ENCODE results near the gene RAPGEF1. TPM values are rescaled to one million over a fixed set of nuclear protein-coding genes. Genes with fewer than 3 reads are reported as not detected.
A peak's percentile ranks its signal among the peaks of the same experiment; 100 is the strongest.

The RAPGEF1 gene
- total RNA-seq, 1 donor from 2014 or later: 168 TPM

- no peak overlapping the region for H3K4me3 Mint-ChIP-seq
- H3K27ac Mint-ChIP-seq: peak overlapping the region; percentile 74
- H3K9me3 Mint-ChIP-seq: no peaks in the 10 kb centered on the region
- DNase-seq (ENCODE audit: low spot score): no peak
- intact Hi-C loops (cut with micrococcal nuclease): loop anchor here (10.0 kb wide), 1 partner anchor 620 kb away; the partner anchor contains the start of gene NUP214
- H3K36me3 Mint-ChIP-seq (ENCODE audit: low read depth): no peaks in the 10 kb centered on the region
- H3K4me1 Mint-ChIP-seq (ENCODE audit: low read depth): peaks cover 34% of the 10 kb centered on the region
- H3K27me3 Mint-ChIP-seq (ENCODE audit: insufficient read depth): peaks cover 5% of the 10 kb centered on the region
These were observed 4.9 kb upstream of the RAPGEF1 start for GRCh38 chr9:131744720-131745201.

- Mint-ChIP-seq H3K4me1 (ENCODE audit: low read depth) (peaks cover 34% of the 10 kb centered on the region), H3K9me3 (no peaks in the 10 kb centered on the region), H3K27ac (peak overlapping the region; percentile 74), H3K36me3 (ENCODE audit: low read depth) (no peaks in the 10 kb centered on the region), H3K27me3 (ENCODE audit: insufficient read depth) (peaks cover 3% of the 10 kb centered on the region), H3K4me3 (peak overlapping the region; percentile 44)
- intact Hi-C loops (cut with micrococcal nuclease): loop anchor here (10.0 kb wide), 1 partner anchor 619 kb away; the partner anchor contains the start of gene NUP214
- no peak for DNase-seq (ENCODE audit: low spot score)
These were observed 4.4 kb upstream of the RAPGEF1 start for GRCh38 chr9:131744171-131744719.

- Mint-ChIP-seq H3K27ac (peak overlapping the region; percentile 74), H3K36me3 (ENCODE audit: low read depth) (no peaks in the 10 kb centered on the region), H3K27me3 (ENCODE audit: insufficient read depth) (no peaks in the 10 kb centered on the region)
These were observed 3.6 kb upstream of the RAPGEF1 start for GRCh38 chr9:131743501-131743900.

GRCh38 chr9:131743096-131743495, 3.2 kb upstream of the RAPGEF1 start:
- no peaks in the 10 kb centered on the region for H3K9me3 Mint-ChIP-seq
- no peaks in the 10 kb centered on the region for H3K36me3 Mint-ChIP-seq (ENCODE audit: low read depth)
- H3K4me1 Mint-ChIP-seq (ENCODE audit: low read depth): peaks cover 45% of the 10 kb centered on the region
- no peak overlapping the region for H3K4me3 Mint-ChIP-seq
- H3K27ac Mint-ChIP-seq: no peak overlapping the region
- DNase-seq (ENCODE audit: low spot score): no peak
- H3K27me3 Mint-ChIP-seq (ENCODE audit: insufficient read depth): no peaks in the 10 kb centered on the region
- intact Hi-C loops (cut with micrococcal nuclease): loop anchor here (10.0 kb wide), 1 partner anchor 618 kb away; the partner anchor contains the start of gene NUP214

More at GRCh38 chr9:131743501-131743900, 3.6 kb upstream of the RAPGEF1 start:
- DNase-seq (ENCODE audit: low spot score): no peak
- Mint-ChIP-seq H3K4me1 (ENCODE audit: low read depth) (peaks cover 42% of the 10 kb centered on the region), H3K9me3 (no peaks in the 10 kb centered on the region), H3K4me3 (no peak overlapping the region)
- intact Hi-C loops (cut with micrococcal nuclease): loop anchor here (10.0 kb wide), 1 partner anchor 619 kb away; the partner anchor contains the start of gene NUP214

- intact Hi-C loops (cut with micrococcal nuclease): loop anchor here (10.0 kb wide), 1 partner anchor 616 kb away; the partner anchor contains the start of gene NUP214
- no peak for DNase-seq (ENCODE audit: low spot score)
- H3K27me3 Mint-ChIP-seq (ENCODE audit: insufficient read depth): no peaks in the 10 kb centered on the region
- no peaks in the 10 kb centered on the region for H3K9me3 Mint-ChIP-seq
- H3K27ac Mint-ChIP-seq: no peak overlapping the region
- peak overlapping the region; percentile 81 for H3K4me3 Mint-ChIP-seq
- H3K4me1 Mint-ChIP-seq (ENCODE audit: low read depth): peaks cover 61% of the 10 kb centered on the region
- H3K36me3 Mint-ChIP-seq (ENCODE audit: low read depth): peaks cover 12% of the 10 kb centered on the region
These were observed 1.0 kb upstream of the RAPGEF1 start for GRCh38 chr9:131740898-131741297.

GRCh38 chr9:131739133-131739958, 530 bp downstream of the RAPGEF1 start:
- intact Hi-C loops (cut with micrococcal nuclease): loop anchor here (1.0 to 5.0 kb wide), 3 partner anchors 10 to 148 kb away; no protein-coding TSS in a partner anchor
- H3K27me3 Mint-ChIP-seq (ENCODE audit: insufficient read depth): no peaks in the 10 kb centered on the region
- peak overlapping the region; percentile 83 for H3K27ac Mint-ChIP-seq
- H3K4me1 Mint-ChIP-seq (ENCODE audit: low read depth): peaks cover 62% of the 10 kb centered on the region
- DNase-seq (ENCODE audit: low spot score): no peak
- H3K36me3 Mint-ChIP-seq (ENCODE audit: low read depth): peaks cover 23% of the 10 kb centered on the region
- peak overlapping the region; percentile 92 for H3K4me3 Mint-ChIP-seq
- H3K9me3 Mint-ChIP-seq: no peaks in the 10 kb centered on the region

- no peaks in the 10 kb centered on the region for H3K9me3 Mint-ChIP-seq
- H3K36me3 Mint-ChIP-seq (ENCODE audit: low read depth): peaks cover 27% of the 10 kb centered on the region
- no peak for DNase-seq (ENCODE audit: low spot score)
These were observed 1.4 kb downstream of the RAPGEF1 start for GRCh38 chr9:131738293-131739132.

GRCh38 chr9:131737426-131737825, 2.5 kb downstream of the RAPGEF1 start:
- Mint-ChIP-seq H3K4me3 (peak overlapping the region; percentile 73), H3K27me3 (ENCODE audit: insufficient read depth) (no peaks in the 10 kb centered on the region), H3K27ac (peak overlapping the region; percentile 96), H3K36me3 (ENCODE audit: low read depth) (peaks cover 28% of the 10 kb centered on the region), H3K9me3 (no peaks in the 10 kb centered on the region), H3K4me1 (ENCODE audit: low read depth) (peaks cover 60% of the 10 kb centered on the region)
- DNase-seq (ENCODE audit: low spot score): no peak
- intact Hi-C loops (cut with micrococcal nuclease): loop anchor here (5.0 kb wide), 1 partner anchor 35 kb away; no protein-coding TSS in a partner anchor

More at GRCh38 chr9:131738293-131739132, 1.4 kb downstream of the RAPGEF1 start:
- intact Hi-C loops (cut with micrococcal nuclease): loop anchor here (1.0 to 5.0 kb wide), 3 partner anchors 9 to 147 kb away; no protein-coding TSS in a partner anchor
- peaks cover 62% of the 10 kb centered on the region for H3K4me1 Mint-ChIP-seq (ENCODE audit: low read depth)
- no peaks in the 10 kb centered on the region for H3K27me3 Mint-ChIP-seq (ENCODE audit: insufficient read depth)
- peak overlapping the region; percentile 83 for H3K27ac Mint-ChIP-seq
- H3K4me3 Mint-ChIP-seq: peak overlapping the region; percentile 92

GRCh38 chr9:131736431-131736830, 3.4 kb downstream of the RAPGEF1 start:
- Mint-ChIP-seq H3K4me3 (peak overlapping the region; percentile 73), H3K27me3 (ENCODE audit: insufficient read depth) (no peaks in the 10 kb centered on the region), H3K9me3 (no peaks in the 10 kb centered on the region), H3K36me3 (ENCODE audit: low read depth) (peaks cover 30% of the 10 kb centered on the region), H3K4me1 (ENCODE audit: low read depth) (peaks cover 69% of the 10 kb centered on the region), H3K27ac (peak overlapping the region; percentile 96)
- intact Hi-C loops (cut with micrococcal nuclease): loop anchor here (5.0 kb wide), 1 partner anchor 34 kb away; no protein-coding TSS in a partner anchor
- DNase-seq (ENCODE audit: low spot score): no peak

GRCh38 chr9:131735238-131736128, 4.4 kb downstream of the RAPGEF1 start:
- no peak for DNase-seq (ENCODE audit: low spot score)
- H3K27ac Mint-ChIP-seq: peak overlapping the region; percentile 96
- H3K4me1 Mint-ChIP-seq (ENCODE audit: low read depth): peaks cover 78% of the 10 kb centered on the region
- H3K27me3 Mint-ChIP-seq (ENCODE audit: insufficient read depth): no peaks in the 10 kb centered on the region
- peak overlapping the region; percentile 73 for H3K4me3 Mint-ChIP-seq
- no peaks in the 10 kb centered on the region for H3K9me3 Mint-ChIP-seq
- intact Hi-C loops (cut with micrococcal nuclease): loop anchor here (5.0 kb wide), 1 partner anchor 33 kb away; no protein-coding TSS in a partner anchor
- H3K36me3 Mint-ChIP-seq (ENCODE audit: low read depth): peaks cover 30% of the 10 kb centered on the region

GRCh38 chr9:131734781-131735180, 5.1 kb downstream of the RAPGEF1 start:
- Mint-ChIP-seq H3K9me3 (no peaks in the 10 kb centered on the region), H3K4me1 (ENCODE audit: low read depth) (peaks cover 78% of the 10 kb centered on the region), H3K36me3 (ENCODE audit: low read depth) (peaks cover 30% of the 10 kb centered on the region), H3K4me3 (peak overlapping the region; percentile 73), H3K27ac (peak overlapping the region; percentile 96), H3K27me3 (ENCODE audit: insufficient read depth) (no peaks in the 10 kb centered on the region)
- intact Hi-C loops (cut with micrococcal nuclease): loop anchor here (5.0 kb wide), 3 partner anchors 32 to 337 kb away; partner anchors contain the start of gene POMT1
- no peak for DNase-seq (ENCODE audit: low spot score)
